DOHH2 (cell line): ENCODE data around the gene C11orf54.
"Not testable (repeated sequence)": the region's sequence is repeated elsewhere in the genome, so short reads cannot be mapped to it uniquely, and the experiment has no call there.

ENCODE experiments used
- H3F3A ChIP-seq: fragments of 200-600 bp; sonication (generic), shearing (Covaris generic); 2 replicates; pipeline ENCODE4 v1.6.0; 2016; ENCODE audit warnings: antibody characterized with exemption, mild to moderate bottlenecking; ENCODE audit not compliant: control insufficient read depth, insufficient read depth
- H3K27ac ChIP-seq: fragments of 200-600 bp; sonication (generic); 2 replicates; pipeline ENCODE4 v1.5.1; 2014; ENCODE audit warnings: low read depth, mild to moderate bottlenecking, low read length, moderate library complexity
- H3K27me3 ChIP-seq: fragments of 200-600 bp; sonication (generic); 2 replicates; pipeline ENCODE4 v1.6.1; 2014; ENCODE audit warnings: mild to moderate bottlenecking, low read length, mixed read lengths; ENCODE audit not compliant: control insufficient read depth
- H3K36me3 ChIP-seq: fragments of 200-600 bp; sonication (generic); 2 replicates; pipeline ENCODE4 v1.6.1; 2014; ENCODE audit warnings: mild to moderate bottlenecking, low read length, moderate library complexity, mixed read lengths; ENCODE audit not compliant: control insufficient read depth
- H3K4me1 ChIP-seq: fragments of 200-600 bp; sonication (generic); 2 replicates; pipeline ENCODE4 v1.6.1; 2014; ENCODE audit warnings: mild to moderate bottlenecking, low read length, mixed read lengths; ENCODE audit not compliant: control insufficient read depth
- H3K4me2 ChIP-seq: fragments of 200-600 bp; sonication (generic); 2 replicates; pipeline ENCODE4 v1.6.0; 2014; ENCODE audit warnings: mild to moderate bottlenecking, low read length, moderate library complexity
- H3K4me3 ChIP-seq: fragments of 200-600 bp; sonication (generic); 2 replicates; pipeline ENCODE4 v1.5.1; 2014; ENCODE audit warnings: mild to moderate bottlenecking, low read length, mixed read lengths
- H3K79me2 ChIP-seq: fragments of 200-600 bp; sonication (generic); 2 replicates; pipeline ENCODE4 v1.6.1; 2014; ENCODE audit warnings: mild to moderate bottlenecking, low read length, mixed read lengths; ENCODE audit not compliant: control insufficient read depth
- H3K9me2 ChIP-seq: fragments of 200-600 bp; sonication (generic); replicated peaks from 2 replicates; pipeline ENCODE4 v1.6.1; 2014; ENCODE audit warnings: mild to moderate bottlenecking, low read length, mixed read lengths; ENCODE audit not compliant: control insufficient read depth
- H3K9me3 ChIP-seq: fragments of 200-600 bp; sonication (generic); 2 replicates; pipeline ENCODE4 v1.6.1; 2014; ENCODE audit warnings: antibody characterized with exemption, low read length, mixed read lengths; ENCODE audit not compliant: control insufficient read depth, insufficient read depth
- H4K20me1 ChIP-seq: fragments of 200-600 bp; sonication (generic); 2 replicates; pipeline ENCODE4 v1.6.0; 2014; ENCODE audit warnings: low read depth, mild to moderate bottlenecking, antibody characterized with exemption, low read length, moderate library complexity; ENCODE audit not compliant: control insufficient read depth, insufficient read depth
- CTCF ChIP-seq: fragments of 200-600 bp; sonication (generic); IDR thresholded peaks from one replicate; pipeline ENCODE4 v1.5.1; 2014; ENCODE audit warnings: antibody characterized with exemption, mild to moderate bottlenecking, low read depth, low read length; ENCODE audit not compliant: poor library complexity, severe bottlenecking
- EZH2phosphoT487 ChIP-seq: fragments of 200-600 bp; sonication (generic); IDR thresholded peaks from 2 replicates; pipeline ENCODE4 v1.6.1; 2017; ENCODE audit warnings: borderline replicate concordance, mild to moderate bottlenecking, antibody characterized with exemption, low read length, moderate library complexity, mixed read lengths

C11orf54 gene

GRCh38 chr11:93772123-93772522 lies 30.7 kb downstream of the C11orf54 start:
- peaks cover 19% of the 10 kb centered on the region for H3K9me3 ChIP-seq
- no peak overlapping the region for H3K4me2 ChIP-seq
- H3K4me3 ChIP-seq: no peak overlapping the region
- H3K27ac ChIP-seq: no peak overlapping the region
- H4K20me1 ChIP-seq: no peaks in the 10 kb centered on the region
- H3K79me2 ChIP-seq: no peaks in the 10 kb centered on the region
- 0 out of 2 replicates have a peak, but pooled peaks cover 2% of the 10 kb centered on the region for H3F3A ChIP-seq
- H3K4me1 ChIP-seq: peaks cover 20% of the 10 kb centered on the region
- no peak for TF ChIP-seq EZH2phosphoT487
- TF ChIP-seq CTCF: no peak
- no peaks in the 10 kb centered on the region for H3K36me3 ChIP-seq
- no peaks in the 10 kb centered on the region for H3K9me2 ChIP-seq
- no peaks in the 10 kb centered on the region for H3K27me3 ChIP-seq

- Histone ChIP-seq H3K36me3 (no peaks in the 10 kb centered on the region), H3K4me3 (no peak overlapping the region), H3K9me2 (no peaks in the 10 kb centered on the region), H3K27ac (no peak overlapping the region), H3F3A (0 out of 2 replicates have a peak, but pooled peaks cover 2% of the 10 kb centered on the region), H3K9me3 (peaks cover 17% of the 10 kb centered on the region), H3K4me1 (peaks cover 20% of the 10 kb centered on the region), H3K27me3 (no peaks in the 10 kb centered on the region), H3K4me2 (no peak overlapping the region), H4K20me1 (no peaks in the 10 kb centered on the region), H3K79me2 (no peaks in the 10 kb centered on the region)
- no peak for TF ChIP-seq EZH2phosphoT487
- no peak for TF ChIP-seq CTCF
Observed at GRCh38 chr11:93773045-93773477, 31.6 kb downstream of the C11orf54 start.

GRCh38 chr11:93773601-93774200 lies 32.2 kb downstream of the C11orf54 start:
- Histone ChIP-seq H3K4me1 (peaks cover 20% of the 10 kb centered on the region), H3F3A (0 out of 2 replicates have a peak, but pooled peaks cover 2% of the 10 kb centered on the region), H3K27ac (no peak overlapping the region), H3K4me2 (no peak overlapping the region), H3K79me2 (no peaks in the 10 kb centered on the region), H3K4me3 (no peak overlapping the region), H3K36me3 (no peaks in the 10 kb centered on the region), H3K27me3 (no peaks in the 10 kb centered on the region), H3K9me3 (peaks cover 17% of the 10 kb centered on the region), H3K9me2 (no peaks in the 10 kb centered on the region), H4K20me1 (no peaks in the 10 kb centered on the region)
- TF ChIP-seq EZH2phosphoT487 (no peak), CTCF (no peak)

- not testable (repeated sequence) for H3K79me2 ChIP-seq, H3K4me2 ChIP-seq, H3K36me3 ChIP-seq, H4K20me1 ChIP-seq, H3K4me3 ChIP-seq, H3K27me3 ChIP-seq, H3K27ac ChIP-seq, H3K9me2 ChIP-seq, H3F3A ChIP-seq
- peaks cover 20% of the 10 kb centered on the region for H3K4me1 ChIP-seq
- peaks cover 17% of the 10 kb centered on the region for H3K9me3 ChIP-seq
Observed at GRCh38 chr11:93774560-93774959, 33.1 kb downstream of the C11orf54 start.
